Left ventricle myocardium inferior (tissue), 1 donor: ENCODE measurements around the gene SLC7A8. TPM values are rescaled to one million over a fixed set of nuclear protein-coding genes. Genes with fewer than 3 reads are reported as not detected.

Experiments
- DNase-seq: peaks from one replicate; pipeline ENCODE4 v3.0.0-alpha.2; 2020
- H3K27ac ChIP-seq: fragments of 200-600 bp; replicated peaks from 2 replicates; pipeline ENCODE4 v1.8.0; 2021
- H3K27me3 ChIP-seq: fragments of 200-600 bp; 2 replicates; pipeline ENCODE4 v1.8.0; 2021; ENCODE audit warnings: low read depth
- H3K36me3 ChIP-seq: fragments of 200-600 bp; 2 replicates; pipeline ENCODE4 v1.8.0; 2021
- H3K4me1 ChIP-seq: fragments of 200-600 bp; 2 replicates; pipeline ENCODE4 v1.8.0; 2021
- H3K4me3 ChIP-seq: fragments of 200-600 bp; 2 replicates; pipeline ENCODE4 v1.8.0; 2021; ENCODE audit warnings: mild to moderate bottlenecking, moderate library complexity
- H3K9me3 ChIP-seq: fragments of 200-600 bp; replicated peaks from 2 replicates; pipeline ENCODE4 v1.8.0; 2021
- intact Hi-C: fragments of 100-400 bp; cut with micrococcal nuclease; formaldehyde crosslinking; loops from one replicate; pipeline ENCODE4 v1.11.0; 2022
- total RNA-seq: library from RNA; stranded (reverse); fragmentation: NEBNext Ultra II Directional; extraction: Animal tissue kit (Norgen Biotek cat#: 25700); gene quantifications from one replicate; pipeline ENCODE4 v1.2.1, GENCODE V29; 2021
- TF ChIP-seq, protein P1 (sequence below): fragments of 200-600 bp; IDR thresholded peaks from 2 replicates; pipeline ENCODE4 v1.8.0; 2021; ENCODE audit warnings: antibody characterized with exemption, mild to moderate bottlenecking, borderline replicate concordance
- donor health status: DM: no; HTN: yes; CAD: no; lungs with severe emphysema.

SLC7A8 gene
- total RNA-seq, 1 donor from 2014 or later: 10.6 TPM

DNA sequence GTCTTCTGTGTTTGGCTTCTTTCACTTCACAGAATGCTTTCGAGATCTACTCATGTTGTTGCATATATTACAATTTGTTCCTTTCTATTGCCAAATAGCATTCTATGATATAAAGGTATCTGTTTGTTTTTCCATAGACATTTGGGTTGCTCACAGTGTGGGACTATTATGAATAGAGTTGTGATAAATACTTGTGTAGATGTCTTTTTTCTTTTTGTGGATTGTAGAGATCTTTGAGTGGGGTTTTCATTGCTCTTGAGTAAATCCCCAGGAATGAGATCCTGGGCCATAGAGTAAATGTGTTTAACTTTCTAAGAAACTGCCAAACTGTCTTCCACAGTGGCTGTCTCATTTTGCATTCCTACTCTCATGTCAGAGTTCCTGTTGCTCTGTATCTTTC lies 39.5 kb downstream of the SLC7A8 start:
- no peaks in the 10 kb centered on the region for H3K9me3 ChIP-seq
- DNase-seq: no peak
- H3K4me3 ChIP-seq: no peak overlapping the region
- H3K27me3 ChIP-seq: no peaks in the 10 kb centered on the region
- peaks cover 56% of the 10 kb centered on the region for H3K4me1 ChIP-seq
- H3K36me3 ChIP-seq: peaks cover 5% of the 10 kb centered on the region
- TF ChIP-seq, protein P1, sequence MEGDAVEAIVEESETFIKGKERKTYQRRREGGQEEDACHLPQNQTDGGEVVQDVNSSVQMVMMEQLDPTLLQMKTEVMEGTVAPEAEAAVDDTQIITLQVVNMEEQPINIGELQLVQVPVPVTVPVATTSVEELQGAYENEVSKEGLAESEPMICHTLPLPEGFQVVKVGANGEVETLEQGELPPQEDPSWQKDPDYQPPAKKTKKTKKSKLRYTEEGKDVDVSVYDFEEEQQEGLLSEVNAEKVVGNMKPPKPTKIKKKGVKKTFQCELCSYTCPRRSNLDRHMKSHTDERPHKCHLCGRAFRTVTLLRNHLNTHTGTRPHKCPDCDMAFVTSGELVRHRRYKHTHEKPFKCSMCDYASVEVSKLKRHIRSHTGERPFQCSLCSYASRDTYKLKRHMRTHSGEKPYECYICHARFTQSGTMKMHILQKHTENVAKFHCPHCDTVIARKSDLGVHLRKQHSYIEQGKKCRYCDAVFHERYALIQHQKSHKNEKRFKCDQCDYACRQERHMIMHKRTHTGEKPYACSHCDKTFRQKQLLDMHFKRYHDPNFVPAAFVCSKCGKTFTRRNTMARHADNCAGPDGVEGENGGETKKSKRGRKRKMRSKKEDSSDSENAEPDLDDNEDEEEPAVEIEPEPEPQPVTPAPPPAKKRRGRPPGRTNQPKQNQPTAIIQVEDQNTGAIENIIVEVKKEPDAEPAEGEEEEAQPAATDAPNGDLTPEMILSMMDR: no peak
- H3K27ac ChIP-seq: peak overlapping the region; percentile 87
- intact Hi-C loops: no loop called here

DNA sequence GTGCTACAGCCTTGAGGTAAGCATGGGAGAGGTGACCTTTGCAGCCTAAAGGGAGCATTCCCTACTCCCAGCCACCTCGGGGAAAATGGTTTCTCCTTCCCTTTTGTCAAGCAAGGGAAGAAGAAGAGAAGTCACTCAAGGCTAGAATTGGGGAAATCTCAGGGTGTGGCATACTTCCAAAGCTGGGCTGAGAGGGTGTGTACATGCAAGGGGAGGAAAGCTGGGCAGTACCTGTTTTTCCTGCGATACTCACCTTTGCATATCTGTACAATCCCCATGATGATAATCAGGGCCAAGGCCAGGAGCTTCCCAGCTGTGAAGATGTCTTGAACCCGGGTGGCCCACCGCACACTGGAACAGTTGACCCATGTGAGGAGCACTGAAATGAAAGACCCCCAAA lies 40.6 kb downstream of the SLC7A8 start:
- no peak overlapping the region for H3K4me3 ChIP-seq
- TF ChIP-seq, protein P1: no peak
- peaks cover 5% of the 10 kb centered on the region for H3K36me3 ChIP-seq
- peak overlapping the region; percentile 87 for H3K27ac ChIP-seq
- H3K9me3 ChIP-seq: no peaks in the 10 kb centered on the region
- H3K4me1 ChIP-seq: peaks cover 61% of the 10 kb centered on the region
- H3K27me3 ChIP-seq: no peaks in the 10 kb centered on the region
- intact Hi-C loops: no loop called here
- DNase-seq: no peak

DNA sequence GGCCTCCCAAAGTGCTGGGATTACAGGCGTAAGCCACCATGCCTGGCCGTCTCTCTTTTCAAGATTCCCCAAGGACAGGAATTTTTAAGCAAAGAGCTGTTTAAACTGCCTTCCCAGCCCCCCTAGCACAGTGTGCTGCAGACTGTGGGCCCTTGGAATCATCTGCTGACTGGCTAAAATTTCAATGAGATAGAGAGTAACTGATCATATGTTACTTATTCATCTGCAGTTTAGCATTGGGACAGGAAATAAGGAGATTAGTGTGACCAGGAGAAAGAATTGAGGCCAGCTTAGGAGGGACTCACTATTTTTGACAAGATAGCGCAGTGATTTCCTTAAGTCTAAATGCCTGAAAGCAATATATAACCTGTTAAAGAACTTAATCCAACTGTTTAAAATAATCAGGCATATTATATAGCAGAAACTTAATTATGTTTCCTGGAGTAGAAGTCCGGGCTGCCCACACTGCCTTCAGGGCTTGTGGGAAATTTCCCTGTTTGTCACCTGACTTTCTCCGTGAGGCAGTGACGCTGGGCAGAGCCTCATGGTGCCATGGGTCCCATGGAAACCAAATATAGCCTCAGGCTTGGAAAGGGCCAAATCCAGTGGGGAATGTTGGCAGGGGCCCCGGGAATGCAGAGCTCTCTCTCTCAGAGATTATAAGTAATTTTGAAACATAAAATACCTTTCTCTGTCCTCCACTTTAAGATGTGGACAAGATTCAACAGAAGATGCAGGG lies 41.6 kb downstream of the SLC7A8 start:
- Histone ChIP-seq H3K36me3 (peaks cover 5% of the 10 kb centered on the region), H3K27me3 (no peaks in the 10 kb centered on the region), H3K9me3 (no peaks in the 10 kb centered on the region), H3K4me3 (no peak overlapping the region), H3K4me1 (peaks cover 62% of the 10 kb centered on the region), H3K27ac (peak overlapping the region; percentile 87)
- DNase-seq: peak; percentile 79
- TF ChIP-seq, protein P1: no peak
- intact Hi-C loops: no loop called here

DNA sequence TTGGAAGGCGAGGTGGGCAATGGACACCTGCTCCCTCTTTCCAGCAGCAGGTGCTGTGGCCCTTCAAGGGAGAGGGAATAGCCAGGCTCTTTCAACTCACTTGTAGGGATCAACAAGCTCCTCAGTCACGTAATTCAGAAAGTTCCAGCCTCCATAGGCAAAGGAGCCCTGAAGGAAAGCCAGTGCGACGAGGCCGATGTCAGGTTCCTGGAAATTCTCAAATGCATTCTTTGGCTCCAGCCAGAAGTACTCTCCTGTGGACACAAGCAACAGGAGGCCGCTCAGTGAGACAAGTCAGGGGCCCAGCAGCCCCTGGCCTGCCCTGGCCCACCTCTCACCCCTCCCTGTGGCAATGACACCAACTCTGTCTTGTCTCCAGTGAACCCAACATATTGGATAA lies 43.1 kb downstream of the SLC7A8 start:
- DNase-seq: no peak
- no peak overlapping the region for H3K4me3 ChIP-seq
- intact Hi-C loops: no loop called here
- H3K36me3 ChIP-seq: peaks cover 13% of the 10 kb centered on the region
- no peaks in the 10 kb centered on the region for H3K9me3 ChIP-seq
- TF ChIP-seq, protein P1: no peak
- no peaks in the 10 kb centered on the region for H3K27me3 ChIP-seq
- peaks cover 47% of the 10 kb centered on the region for H3K4me1 ChIP-seq
- no peak overlapping the region for H3K27ac ChIP-seq

DNA sequence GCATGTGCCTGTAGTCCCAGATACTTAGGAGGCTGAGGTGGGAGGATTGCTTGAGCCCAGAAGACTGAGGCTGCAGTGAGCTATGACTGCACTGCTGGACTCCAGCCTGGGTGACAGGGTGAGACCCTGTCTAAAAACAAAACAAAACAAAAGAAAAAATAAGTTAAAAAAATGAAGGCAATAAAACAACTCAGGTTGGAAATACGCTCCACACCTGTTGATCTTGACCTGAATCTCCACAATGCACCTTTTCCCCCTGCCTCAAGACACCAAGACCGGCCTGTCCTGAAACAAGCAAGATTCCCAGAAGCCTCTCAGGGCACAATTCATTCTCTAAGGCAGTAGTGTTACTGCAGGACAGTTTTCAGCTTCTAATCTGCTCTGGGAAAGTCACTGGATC lies 43.6 kb downstream of the SLC7A8 start:
- TF ChIP-seq, protein P1: no peak
- no peak for DNase-seq
- intact Hi-C loops: no loop called here
- Histone ChIP-seq H3K27me3 (no peaks in the 10 kb centered on the region), H3K9me3 (no peaks in the 10 kb centered on the region), H3K27ac (no peak overlapping the region), H3K4me3 (no peak overlapping the region), H3K36me3 (peaks cover 14% of the 10 kb centered on the region), H3K4me1 (peaks cover 44% of the 10 kb centered on the region)
